ENCODE measurements around the gene CDS2.
"Not testable (repeated sequence)": the region's sequence is repeated elsewhere in the genome, so short reads cannot be mapped to it uniquely, and the experiment has no call there.

Gene CDS2

DNA sequence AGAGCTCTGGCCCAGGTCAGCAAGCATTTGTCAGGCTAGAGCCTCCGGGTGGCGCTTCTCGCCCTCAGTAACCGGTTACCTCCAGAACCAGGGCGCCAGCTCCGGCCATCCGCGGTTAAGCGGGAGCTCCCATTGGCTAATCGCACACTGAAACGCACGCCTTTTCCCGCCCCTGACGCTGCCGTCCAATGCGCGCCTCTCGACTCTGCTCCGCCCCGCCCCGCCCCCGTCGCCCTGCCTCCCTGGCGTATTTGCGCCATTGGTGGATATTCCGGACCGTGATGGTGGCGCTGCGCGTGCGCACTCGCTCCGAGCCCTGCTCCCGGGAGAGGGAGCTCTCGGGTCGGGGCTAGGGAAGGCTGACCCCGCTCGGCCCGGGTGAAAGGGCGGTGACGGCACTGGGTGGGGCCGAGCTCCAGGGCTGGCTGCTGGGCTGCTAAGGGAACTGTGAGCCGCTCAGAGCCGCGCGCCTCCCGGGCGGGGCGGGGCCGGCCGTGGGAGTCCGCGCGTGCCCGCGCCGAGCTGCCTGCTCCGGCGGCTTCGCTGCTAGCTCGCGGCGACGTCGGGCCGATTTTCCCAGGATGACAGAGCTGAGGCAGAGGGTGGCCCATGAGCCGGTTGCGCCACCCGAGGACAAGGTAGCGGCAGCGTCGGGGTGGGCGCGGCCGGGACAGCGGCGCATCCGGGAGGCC lies at the start of gene CDS2:
Gene CDS2 (plus strand): TSS at position 497 of the 692 bp plus-strand sequence. CDS start 85 bp downstream, at position 582.
- DNase-seq (ENCODE audit: low read depth in 2 of 2, low spot score in 1 of 2), result peak; percentile 100

DNA sequence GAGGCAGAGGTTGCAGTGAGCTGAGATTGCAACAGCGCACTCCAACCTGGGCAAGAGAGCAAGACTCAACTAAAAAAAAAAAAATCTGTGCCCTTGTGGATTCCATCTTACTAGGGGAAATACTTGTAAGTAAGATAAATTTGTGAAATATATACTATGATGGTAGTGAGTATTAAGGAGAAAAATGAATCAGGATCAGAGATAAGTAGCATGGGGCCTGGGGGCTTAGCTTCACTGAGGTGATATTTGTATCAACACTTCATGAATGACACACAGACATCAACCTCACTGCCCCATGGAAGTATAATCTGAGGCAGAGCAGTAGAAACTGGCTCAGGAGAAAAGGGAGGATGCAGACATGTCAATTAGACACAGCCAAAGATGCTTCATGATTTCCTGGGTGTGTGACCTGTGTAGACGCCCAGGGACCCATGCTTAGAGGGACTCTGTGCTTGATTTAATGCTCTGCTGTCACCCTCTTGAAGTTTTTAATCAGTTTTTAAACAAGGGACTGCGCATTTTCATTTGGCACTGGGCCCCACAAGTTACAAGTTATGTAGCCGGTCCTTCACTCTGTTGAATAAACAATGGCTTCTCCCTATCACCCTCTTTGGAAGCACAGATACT lies 48.9 kb upstream of the CDS2 start:
- DNase-seq (ENCODE audit: low read depth in 2 of 2, low spot score in 1 of 2), result no peak

DNA sequence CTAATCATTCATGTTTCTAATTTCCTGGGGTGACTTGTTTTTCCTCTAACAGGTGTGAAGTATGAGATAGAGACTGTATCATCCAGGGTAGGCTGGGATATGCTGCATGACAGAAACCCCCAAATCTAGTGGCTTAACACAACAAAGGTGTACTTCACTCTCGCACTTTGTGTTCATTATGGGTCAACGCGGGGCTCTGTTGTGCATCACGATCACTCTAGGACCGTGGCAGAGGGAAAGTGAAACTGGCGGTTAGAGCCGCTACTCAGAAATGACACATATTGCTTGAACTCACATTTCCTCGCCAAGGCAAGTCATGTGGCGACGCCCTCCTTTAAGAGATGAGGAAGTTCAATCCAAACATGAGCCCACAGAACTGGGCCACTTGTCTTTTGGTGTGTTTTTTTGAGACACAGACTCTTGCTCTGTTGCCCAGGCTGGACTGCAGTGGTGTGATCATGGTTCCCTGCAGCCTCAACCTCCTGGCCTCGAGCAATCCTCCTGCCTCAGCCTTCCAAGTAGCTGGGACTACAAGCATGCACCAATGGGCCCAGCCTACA lies 48.3 kb upstream of the CDS2 start:
- peak; percentile 34 to 58 for DNase-seq (ENCODE audit: low read depth in 2 of 2, low spot score in 1 of 2)

DNA sequence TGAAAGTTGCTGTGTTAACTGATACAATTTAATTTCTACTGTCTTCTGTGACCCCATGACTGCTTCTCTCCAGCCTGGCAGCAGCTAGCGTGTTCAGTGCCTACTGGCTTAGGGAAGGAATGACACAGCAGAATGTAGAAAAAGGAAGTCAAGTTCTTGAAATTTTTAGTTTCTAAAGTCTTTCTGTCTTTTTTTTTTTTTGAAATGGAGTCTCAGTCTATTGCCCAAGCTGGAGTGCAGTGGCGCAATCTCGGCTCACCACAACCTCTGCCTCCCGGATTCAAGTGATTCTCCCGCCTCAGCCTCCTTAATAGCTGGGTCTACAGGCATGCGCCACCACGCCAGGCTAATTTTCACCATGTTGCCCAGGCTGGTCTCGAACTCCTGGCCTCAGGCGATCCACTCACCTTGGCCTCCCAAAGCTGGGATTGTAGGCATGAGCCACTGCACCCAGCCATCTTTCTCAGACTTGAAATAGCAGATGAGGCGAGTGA lies 46.4 kb upstream of the CDS2 start:
- DNase-seq (ENCODE audit: low read depth in 2 of 2, low spot score in 1 of 2), result no peak

DNA sequence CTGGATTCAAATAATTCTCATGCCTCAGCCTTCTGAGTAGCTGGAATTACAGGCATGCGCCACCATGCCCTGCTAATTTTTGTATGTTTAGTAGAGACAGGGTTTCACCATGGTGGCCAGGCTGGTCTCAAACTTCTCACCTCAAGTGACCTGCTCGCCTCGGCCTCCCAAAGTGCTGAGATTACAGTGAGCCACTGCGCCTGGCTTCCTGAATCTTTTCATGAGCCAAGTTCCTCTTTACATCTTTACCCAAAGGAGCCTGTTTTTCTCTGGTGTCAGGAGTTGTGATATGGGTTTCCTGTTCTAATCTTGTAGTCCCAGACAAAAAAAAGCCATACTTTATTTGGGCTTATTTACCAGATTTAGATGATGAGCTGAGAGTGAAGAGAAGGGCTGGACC lies 41.4 kb upstream of the CDS2 start:
- DNase-seq (ENCODE audit: low read depth in 2 of 2, low spot score in 1 of 2), result no peak

DNA sequence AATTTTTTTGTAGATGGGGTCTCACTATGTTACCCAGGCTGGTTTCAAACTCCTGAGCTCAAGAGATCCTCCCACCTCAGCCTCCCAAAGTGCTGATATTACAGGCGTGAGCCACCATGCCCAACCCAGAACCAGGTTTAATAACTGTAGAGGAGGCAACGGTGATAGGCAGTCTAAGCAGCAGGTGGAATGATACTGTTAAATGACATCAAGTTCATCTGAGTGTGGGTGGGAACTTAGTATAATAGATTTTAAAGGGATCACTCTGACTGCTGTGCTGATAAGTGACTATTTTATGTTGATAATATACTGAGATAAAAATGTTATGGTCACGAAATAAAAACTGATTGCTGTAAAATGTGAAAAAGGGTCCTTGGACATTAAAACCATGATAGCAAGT lies 38.1 kb upstream of the CDS2 start:
- no peak for DNase-seq (ENCODE audit: low read depth in 2 of 2, low spot score in 1 of 2)

DNA sequence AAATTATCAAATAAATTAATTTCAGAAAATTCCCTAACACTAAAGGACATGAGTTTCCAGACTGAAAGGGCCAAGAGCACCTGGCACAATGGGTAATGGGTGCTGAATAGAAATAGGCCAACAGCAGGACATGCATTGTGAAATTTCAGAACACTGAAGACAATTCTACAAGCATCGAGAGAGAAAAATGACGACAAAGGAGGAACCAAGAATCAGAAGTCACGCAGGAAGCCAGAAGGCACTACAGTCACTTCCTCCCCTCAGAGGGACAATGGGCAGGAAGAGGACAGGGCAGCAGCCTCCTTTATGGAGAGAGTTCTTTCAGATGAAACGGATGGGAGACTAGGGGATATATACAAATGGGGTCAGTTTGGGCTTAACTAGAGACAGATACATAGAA lies 36.6 kb upstream of the CDS2 start:
- DNase-seq (ENCODE audit: low read depth in 2 of 2, low spot score in 1 of 2), result no peak

DNA sequence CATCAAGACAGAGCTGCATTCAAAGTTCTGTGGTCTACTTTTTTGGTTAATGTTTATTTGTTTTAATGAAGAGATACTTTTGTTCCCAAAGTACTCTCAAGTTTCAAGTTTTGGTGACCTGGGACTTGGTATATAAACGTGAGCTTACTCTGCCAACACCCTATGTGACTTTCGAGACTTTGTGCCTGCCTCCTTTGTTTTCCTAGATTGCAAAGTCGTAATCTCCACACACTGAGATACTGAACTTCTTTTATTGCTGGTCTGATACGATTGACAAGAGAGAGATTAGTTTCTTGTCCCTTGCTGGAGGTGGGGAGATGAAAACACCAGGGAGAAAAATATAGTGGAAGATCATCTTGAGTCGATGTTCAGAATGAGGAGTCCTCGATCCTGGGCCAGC lies 34.9 kb upstream of the CDS2 start:
- no peak for DNase-seq (ENCODE audit: low read depth in 2 of 2, low spot score in 1 of 2)

DNA sequence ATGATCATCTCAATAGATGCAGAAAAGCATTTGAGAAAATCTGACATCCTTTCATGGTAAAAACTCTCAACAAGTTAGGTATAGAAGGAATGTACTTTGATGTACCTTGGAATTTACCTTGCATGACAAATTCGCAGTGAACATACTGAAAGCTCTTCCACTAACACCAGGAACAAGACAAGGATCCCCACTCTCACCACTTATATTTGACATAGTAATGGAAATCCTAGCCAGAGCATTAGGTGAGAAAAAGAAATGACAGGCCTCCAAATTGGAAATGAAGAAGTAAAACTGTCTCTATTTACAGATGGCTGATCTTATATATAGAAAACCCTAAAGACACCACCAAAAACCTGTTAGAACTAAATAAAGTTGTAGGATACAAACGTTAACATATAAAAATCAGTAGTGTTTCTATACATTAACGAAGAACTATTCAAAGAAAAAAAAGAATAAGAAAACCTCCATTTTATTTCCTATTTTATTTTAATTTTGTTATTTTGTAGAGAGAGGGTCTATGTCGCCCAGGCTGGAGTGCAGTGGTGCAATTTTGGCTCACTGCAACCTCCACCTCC lies 34.0 kb upstream of the CDS2 start:
- no peak for DNase-seq (ENCODE audit: low read depth in 2 of 2, low spot score in 1 of 2)

DNA sequence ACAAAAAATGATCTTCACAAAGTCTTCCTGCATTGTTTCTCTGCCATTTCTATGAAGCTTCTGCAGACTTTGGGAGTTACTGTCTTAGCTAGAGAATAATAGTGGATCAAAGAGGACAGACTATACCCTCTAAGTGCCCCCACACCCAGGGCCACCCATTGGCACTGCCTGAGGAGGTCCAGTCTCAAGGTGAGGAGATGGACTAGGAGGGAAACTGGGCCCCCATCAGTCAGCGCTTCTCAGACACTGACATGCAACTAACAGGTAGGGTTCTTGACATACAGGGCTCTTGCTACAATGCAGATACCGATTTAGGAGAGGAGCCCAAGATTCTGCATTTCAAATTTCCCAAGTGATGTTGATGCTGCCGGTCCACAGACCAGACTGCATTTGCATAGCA lies 31.4 kb upstream of the CDS2 start:
- DNase-seq (ENCODE audit: low read depth in 2 of 2, low spot score in 1 of 2), result no peak

DNA sequence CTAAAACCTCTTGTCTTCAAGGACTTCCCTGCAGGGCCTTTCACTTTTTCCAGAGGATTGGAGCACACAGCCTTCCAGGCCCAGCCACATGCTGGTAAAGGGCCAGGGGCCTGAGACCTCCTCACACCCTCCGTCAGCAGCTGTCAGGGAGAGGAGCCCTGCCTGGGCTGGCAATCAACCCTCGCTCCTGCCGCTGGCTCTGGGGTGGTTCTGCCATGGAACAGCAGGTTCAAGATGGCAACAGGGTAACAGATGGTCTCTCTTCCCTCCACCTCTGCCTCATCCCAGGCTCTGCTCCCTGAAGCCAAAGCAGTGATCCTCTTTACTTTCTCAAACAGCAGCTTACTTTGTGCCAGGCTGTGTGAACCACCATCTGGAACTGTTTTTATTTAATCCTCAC lies 30.9 kb upstream of the CDS2 start:
- no peak for DNase-seq (ENCODE audit: low read depth in 2 of 2, low spot score in 1 of 2)

DNA sequence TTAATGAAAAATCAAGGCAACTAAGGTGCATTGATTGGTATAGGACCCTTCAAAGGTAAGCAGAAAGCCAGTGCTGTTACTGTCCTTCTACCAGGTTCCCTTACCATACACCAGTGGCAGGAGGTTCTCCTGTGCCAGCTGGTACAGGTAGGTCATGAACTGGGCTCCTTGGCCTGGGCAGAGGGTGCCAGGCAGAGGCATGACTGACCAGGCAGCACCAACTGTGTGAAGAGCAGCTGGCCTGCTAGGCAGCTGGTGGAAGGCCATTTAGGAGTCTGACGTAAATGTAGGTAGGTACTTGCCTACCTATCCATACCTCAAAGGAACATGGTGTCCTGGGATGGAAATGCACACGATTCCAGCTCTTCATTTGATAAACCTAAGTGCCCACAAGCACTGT lies 30.3 kb upstream of the CDS2 start:
- no peak for DNase-seq (ENCODE audit: low read depth in 2 of 2, low spot score in 1 of 2)

DNA sequence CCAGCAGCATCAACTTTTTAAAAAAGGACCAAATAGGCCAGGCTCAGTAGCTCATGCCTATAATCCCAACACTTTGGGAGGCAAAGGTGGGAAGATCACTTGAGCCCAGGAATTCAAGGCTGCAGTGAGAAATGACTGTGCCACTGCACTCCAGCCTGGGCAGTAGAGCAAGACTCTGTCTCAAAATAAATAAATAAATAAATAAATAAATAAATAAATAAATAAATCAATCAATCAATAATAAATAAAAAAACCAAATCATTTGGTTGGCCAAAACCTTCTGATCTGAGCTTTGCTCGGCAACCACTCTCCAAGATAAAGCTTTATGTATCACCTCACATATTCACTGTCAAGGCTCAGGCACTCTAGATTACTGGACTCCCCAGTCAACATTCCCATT lies 27.8 kb upstream of the CDS2 start:
- not testable (repeated sequence) for DNase-seq (ENCODE audit: low read depth in 2 of 2, low spot score in 1 of 2)

DNA sequence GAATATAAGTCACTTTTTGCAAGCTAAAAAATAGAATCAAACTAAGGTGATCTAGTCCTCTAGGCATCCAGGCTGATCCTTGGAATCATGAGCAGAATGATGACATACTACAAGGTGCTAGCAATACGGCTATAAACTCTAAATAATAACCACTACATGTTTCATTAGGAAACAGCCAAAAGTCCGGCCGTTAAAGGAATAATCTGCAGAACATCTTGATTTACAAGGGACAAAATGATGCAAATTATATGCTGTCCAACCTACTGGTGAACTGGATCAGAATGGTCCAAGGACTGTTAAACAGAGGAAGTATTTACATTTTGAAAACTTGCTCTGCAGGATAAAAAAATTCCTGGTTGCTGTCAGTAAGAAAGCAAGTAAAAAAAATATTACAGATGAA lies 26.9 kb upstream of the CDS2 start:
- DNase-seq (ENCODE audit: low read depth in 2 of 2, low spot score in 1 of 2), result not testable (repeated sequence)

DNA sequence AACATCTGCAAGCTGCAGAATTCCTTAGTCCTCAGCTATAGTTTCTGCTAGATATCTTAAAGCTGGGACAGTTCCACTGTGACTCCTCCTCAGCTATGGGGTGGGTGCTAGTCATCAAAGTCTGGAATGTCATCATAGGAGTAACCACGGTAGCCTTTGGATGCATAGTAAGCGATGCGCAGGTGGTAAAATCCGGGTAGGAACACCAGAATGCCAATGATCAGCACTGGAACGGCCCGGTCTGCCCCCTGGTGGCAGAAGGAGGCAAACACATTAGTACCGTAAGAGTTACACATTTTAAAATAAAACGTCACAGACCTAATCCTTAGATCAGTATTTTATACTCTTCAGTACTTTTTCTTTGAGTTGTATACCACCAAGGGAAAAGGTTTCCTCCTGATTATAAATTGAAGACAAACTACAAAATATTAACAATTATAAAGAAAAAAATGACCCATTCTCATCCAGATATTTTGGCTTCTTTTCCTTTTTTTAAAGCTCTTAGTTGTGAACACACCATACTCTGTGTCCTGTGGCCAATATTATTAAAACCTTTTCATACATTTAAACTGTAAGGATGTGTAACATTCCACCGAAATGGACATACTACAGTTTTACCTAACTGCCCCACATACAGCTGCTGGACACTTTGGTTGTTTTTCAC lies 26.0 kb upstream of the CDS2 start:
- peak; percentile 56 for DNase-seq (ENCODE audit: low read depth in 2 of 2, low spot score in 1 of 2)

DNA sequence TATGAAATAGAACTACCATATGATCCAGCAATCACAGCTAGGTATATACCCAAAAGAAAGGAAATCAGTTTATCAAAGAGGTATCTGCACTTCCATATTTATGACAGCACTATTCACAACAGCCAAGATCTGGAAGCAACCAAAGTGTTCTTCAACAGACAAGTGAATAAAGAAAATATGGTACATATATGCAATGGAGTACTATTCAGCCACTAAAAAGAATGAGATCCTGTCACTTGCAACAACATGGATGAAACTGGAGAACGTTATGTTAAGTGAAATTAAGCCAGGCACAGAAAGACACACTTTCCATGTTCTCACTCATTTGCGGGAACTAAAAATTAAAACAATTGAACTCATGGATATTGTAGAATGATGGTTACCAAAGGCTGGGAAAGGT lies 22.3 kb upstream of the CDS2 start:
- no peak for DNase-seq (ENCODE audit: low read depth in 2 of 2, low spot score in 1 of 2)

DNA sequence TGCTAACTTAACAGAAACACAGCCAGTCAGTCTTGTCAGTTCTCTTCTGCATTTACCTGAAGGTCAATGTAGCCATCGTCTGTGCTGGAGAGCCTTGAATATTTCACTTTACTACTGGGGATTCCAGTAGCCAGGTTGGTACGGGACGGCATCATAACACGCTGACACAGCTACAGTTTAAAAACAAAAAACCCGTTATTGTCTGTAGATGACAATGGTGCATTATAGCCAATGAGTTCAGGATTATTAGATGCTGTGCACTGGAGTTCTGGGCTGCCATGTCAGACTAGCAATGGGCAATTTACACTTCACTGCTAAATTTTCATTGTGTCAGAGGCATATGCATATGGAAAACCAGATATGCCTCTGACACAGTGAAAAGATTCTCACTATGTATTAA lies 17.5 kb upstream of the CDS2 start:
- DNase-seq (ENCODE audit: low read depth in 2 of 2, low spot score in 1 of 2), result no peak

DNA sequence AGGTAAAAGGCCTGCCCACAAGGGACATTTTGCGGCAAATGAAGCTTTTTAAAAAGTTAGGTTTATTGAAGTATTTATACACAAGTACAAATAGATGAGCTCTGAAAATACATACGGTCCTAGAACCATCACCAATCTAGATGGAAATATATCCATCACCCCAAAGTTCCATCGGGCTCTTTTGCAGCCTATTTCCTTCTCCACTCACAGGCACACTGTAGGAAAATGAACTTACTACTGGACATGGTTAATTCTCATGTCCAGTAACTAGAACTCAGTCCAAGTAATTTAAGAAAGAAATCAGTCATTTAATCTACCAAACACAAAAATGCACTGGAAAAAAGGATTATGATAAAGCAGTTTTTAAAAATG lies 13.2 kb upstream of the CDS2 start:
- DNase-seq (ENCODE audit: low read depth in 2 of 2, low spot score in 1 of 2), result no peak

DNA sequence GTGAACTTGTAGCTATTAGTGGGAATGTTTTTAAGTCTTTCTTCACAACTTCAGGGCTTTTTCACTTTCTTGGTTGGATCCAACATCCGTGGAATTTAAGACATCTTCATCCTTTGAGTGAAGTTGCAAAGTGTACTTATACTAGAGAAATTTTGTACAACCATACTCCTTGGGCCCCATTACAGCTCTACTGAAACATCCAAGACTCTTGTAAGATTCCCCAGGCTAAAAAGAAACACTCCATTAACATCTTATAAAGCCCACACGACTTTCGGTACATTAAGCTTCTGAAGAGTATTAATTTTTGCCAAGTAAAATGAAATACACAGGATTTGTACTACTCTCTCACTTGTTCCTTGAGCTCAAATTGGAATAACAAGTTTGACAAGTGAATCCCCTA lies 12.4 kb upstream of the CDS2 start:
- no peak for DNase-seq (ENCODE audit: low read depth in 2 of 2, low spot score in 1 of 2)

DNA sequence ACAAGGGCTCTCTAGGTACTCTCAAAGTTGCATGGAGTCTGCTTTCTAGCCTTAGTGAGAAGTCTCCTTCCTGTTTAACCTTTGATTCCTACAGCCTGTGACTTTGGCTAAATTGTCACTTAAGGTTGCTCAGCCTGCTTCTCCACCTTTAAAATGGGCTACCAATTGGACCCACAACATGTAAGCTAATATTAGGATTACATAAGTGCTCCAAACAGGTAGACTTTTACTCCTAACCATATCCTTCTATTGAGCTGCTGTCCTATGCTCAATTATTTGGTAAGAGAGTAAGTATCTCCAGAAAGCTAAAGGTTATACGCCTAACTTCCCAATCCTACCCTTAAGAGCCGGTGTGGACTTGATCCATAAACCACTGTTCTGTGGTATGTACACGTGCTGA lies 9.9 kb upstream of the CDS2 start:
- no peak for DNase-seq (ENCODE audit: low read depth in 2 of 2, low spot score in 1 of 2)

DNA sequence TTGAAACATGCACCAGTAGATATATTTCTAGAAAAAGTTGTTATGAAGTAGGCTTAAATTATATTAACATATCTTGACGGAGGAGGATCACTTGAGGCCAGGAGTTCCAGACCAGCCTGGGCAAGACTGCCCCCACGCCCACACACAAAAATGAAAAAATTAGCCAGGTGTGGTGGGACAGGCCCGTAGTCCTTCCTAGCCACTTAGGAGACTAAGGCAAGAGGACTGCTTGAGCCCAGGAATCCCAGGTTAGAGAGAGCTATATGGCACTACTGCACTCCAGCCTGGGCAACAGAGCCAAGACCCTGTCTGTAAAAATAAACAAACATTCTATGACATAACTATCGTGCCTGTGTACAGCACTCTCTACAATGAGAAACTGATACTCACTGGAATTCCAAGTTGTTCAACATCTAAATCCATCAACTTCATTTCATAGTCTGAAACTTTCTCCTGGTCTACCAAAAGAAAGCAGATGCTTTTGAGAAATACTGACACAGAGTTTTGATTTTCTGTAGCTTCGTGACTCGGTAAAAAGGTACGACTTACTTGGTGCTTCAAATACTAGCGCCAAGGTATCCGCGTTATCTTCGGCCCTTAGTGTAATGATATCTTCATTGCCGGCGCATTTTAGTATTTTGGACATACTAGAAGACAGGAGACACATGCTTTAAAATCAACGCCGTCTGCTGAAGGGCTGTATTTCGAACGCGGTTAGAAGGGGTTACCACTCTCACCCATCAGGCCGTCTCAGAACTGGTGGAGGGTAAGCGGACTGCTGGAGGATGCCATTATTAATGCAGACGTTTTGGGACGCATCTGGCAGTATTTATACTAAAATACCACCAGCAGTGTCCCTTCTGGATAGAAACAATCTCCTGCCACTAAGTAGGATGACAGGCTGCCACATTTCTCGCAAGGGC lies 8.3 kb upstream of the CDS2 start:
- no peak for DNase-seq (ENCODE audit: low read depth in 2 of 2, low spot score in 1 of 2)
